DND-41 (cell line): ENCODE results near the gene TRERF1.

Experiments
- CTCF ChIP-seq: IDR thresholded peaks from 2 replicates; pipeline ENCODE4 v1.5.1; 2012; ENCODE audit warnings: borderline replicate concordance, low read length, moderate library complexity, mild to moderate bottlenecking; ENCODE audit not compliant: poor library complexity, severe bottlenecking; ENCODE audit errors: extremely low read depth
- EZH2 ChIP-seq: IDR thresholded peaks from 3 replicates; pipeline ENCODE4 v1.6.1; 2012; ENCODE audit warnings: borderline replicate concordance, low read depth, mild to moderate bottlenecking, moderate library complexity, low read length, inconsistent platforms; ENCODE audit not compliant: severe bottlenecking

GRCh38 chr6:42212442-42212841 lies 239.3 kb downstream of the TRERF1 start:
- TF ChIP-seq CTCF (no peak), EZH2 (no peak)
